ENCODE data around the gene CHMP1A. TPM values are rescaled to one million over a fixed set of nuclear protein-coding genes. Genes with fewer than 3 reads are reported as not detected.

Gene CHMP1A
- total RNA-seq, result 126 and 154 TPM in 2 replicates

DNA sequence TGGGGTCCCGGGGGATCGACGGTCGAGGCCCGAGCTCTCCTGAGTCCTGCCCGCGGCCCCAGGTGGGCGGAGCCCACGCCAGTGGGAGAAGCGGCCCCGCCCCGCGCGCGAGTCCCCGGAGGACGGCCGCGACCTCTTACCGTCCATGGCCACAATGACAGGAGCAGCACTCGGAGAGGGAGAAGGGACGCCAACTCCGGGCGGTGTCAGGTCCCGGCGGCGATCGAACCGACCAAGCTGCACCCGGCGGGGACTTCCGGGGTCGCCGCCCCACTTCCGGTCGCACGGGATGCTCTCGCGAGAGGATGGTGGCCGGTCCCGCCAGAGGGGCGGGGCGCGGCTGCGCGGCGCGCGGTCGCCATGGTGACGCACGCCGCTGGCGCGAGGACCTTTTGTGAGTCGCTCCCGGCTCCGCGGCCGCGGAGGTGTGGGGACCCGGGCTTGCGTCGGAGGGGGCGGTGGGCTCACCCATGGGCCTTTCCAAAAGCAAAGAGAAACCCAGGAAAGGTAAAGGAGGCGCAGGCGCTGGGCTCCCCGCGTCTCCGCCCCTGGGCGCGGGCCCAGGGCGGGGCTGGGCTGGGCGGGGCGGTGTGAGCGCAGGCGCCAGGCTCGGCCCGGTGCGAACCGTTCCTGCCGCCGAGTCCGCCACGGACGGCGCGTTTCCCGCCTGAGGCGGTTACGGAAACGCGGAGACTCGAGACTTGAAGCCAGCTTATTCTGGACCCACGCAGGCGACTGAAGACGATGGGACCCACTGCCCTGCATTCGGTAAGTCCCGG lies at the start of gene CHMP1A, which contains the start of gene SPATA33:
CHMP1A (minus strand) TSS at position 267 of the 779 bp plus-strand sequence; CDS start at position 147, 120 bp downstream.
SPATA33 (plus strand) TSS at position 395 of the 779 bp plus-strand sequence; CDS start at position 471, 76 bp downstream.

DNA sequence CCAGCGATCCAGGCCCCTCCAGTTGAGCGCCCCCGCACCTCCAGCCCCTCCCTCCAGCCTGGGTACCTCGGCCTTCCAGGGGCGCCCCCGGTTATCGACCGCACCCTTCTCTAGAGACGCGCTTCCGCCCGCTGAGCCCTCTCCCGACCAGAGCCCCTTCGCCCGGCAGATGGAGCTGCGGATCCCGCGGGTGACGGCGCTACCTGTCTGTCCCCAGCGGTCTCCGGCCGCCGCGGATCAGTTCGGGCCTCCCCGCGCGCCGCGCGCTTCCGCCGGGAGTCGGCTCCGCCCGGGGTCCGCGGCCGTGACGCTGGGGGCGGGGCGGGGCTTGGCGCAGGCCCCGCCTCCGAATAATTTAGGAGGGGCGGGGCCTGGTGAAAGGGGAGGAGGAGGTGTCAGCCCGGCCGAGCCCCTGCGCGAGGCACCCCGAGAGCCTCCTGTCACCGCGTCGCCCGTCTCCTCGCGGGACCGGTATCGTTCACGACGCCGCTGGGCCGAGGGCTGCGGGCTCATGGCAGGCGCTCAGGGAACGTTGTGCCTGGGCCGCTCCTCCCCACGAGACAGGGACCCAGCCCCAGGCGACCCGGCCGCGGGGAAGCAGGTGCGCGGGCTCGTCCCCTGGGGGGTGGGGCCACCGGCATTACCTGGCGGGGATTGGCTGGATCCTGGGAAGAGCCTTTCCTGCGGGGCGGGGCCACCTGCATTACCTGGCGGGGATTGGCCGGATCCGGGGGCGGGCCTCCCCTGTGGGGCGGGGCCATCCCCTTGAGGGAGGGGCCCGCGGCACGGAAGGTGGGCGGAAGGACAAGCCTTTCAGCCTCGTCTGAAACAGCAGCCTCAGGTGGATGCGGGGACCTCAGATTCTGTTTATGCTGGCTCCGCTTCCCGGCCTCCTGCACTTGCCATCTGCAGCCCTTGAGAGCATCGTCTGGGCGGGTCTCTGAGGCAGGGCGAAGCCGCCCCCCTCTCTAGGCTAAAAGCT lies 44.2 kb upstream of the CHMP1A start, which contains the start of gene SPATA2L:
SPATA2L (minus strand) TSS at position 281 of the 982 bp plus-strand sequence. CDS start 473 bp downstream, outside the sequence.

DNA sequence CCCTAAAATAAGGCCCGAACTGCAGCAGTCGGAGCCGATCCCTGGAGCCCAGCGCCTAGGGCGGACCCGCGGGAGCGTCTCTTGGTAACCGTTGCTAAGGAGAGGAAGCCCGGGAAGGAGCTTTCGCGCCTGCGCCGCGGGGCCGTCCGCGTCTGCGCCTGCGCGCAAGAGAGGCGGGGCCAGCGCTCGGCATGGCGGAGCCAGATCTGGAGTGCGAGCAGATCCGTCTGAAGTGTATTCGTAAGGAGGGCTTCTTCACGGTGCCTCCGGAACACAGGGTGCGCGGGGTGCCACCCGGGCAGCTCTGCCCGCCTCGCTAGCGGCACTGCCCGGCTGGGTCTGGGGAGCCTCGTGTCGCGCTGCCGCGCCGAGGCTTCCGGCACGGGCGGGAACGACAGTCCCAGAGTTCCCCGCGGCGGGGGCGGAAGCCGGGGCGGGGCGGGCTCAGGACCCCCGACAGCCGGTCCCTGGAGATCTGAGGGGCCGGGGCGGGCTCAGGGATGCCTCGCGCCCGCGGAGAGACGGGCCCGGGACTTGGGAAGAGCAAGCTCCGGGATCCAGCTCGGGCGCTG lies 29.1 kb upstream of the CHMP1A start, which contains the start of gene CDK10:
CDK10 (plus strand) TSS at position 170 of the 572 bp plus-strand sequence; CDS start at position 192, 22 bp downstream.

DNA sequence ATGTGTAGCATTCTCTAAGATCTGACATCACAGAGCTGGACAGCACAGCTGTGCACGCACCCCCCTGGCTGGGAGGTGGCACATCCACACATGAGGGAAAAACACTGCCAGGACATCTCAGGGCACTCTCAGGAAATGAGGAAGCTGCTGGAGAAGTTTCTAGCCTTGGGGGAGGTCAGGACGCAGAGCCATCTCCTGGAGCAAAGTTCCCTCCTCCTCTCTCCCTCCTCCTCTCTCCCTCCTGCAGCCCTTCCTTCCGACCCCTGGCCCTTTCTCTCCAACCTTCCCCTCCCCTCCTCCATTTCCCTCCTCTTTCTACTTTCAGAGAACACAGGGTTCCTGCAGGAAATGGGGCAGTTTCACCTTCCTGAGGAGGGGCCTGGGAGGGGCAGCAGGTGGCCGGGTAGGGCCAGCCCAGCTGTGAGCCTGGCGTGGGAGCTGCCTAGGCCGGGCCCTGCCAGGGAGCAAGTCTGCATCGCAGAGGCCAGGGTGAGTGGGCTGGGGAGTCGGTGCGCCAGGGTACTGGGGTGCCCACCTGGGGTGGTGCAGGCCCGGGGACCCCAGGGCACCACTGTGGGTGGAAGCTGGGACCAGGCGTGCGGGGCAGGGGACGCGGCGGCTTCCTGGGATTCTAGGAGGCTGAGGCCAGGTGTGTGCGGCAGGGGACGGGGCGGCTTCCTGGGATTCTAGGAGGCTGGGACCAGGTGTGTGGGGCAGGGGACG lies 44.1 kb downstream of the CHMP1A start, which contains the start of gene DPEP1:
DPEP1 (plus strand) TSS at position 412 of the 723 bp plus-strand sequence. CDS start 16,769 bp downstream, outside the sequence.

Other genes starting within 250 kb of the CHMP1A start
- gene ANKRD11, start 167.1 kb downstream of the CHMP1A start, total RNA-seq, result 48.1 and 50.6 TPM in 2 replicates
- 70.1 and 84.7 TPM in 2 replicates for gene SPG7, start 149.3 kb downstream of the CHMP1A start, total RNA-seq
- 6,182 and 10,475 TPM in 2 replicates for gene RPL13, start 97.0 kb downstream of the CHMP1A start, total RNA-seq
- 5.1 and 20.9 TPM in 2 replicates for gene CPNE7, start 82.0 kb downstream of the CHMP1A start, total RNA-seq
- not detected in 2 replicates for gene DPEP1, start 44.1 kb downstream of the CHMP1A start, total RNA-seq
- gene SPATA33, start 128 bp upstream of the CHMP1A start, total RNA-seq, result 4.0 and 6.3 TPM in 2 replicates
- 29.1 and 30.2 TPM in 2 replicates for gene CDK10, start 29.0 kb upstream of the CHMP1A start, total RNA-seq
- gene SPATA2L, start 44.0 kb upstream of the CHMP1A start, total RNA-seq, result 14.0 and 23.2 TPM in 2 replicates
- gene VPS9D1, start 63.2 kb upstream of the CHMP1A start, total RNA-seq, result 4.1 and 6.0 TPM in 2 replicates
- gene ZNF276, start 63.8 kb upstream of the CHMP1A start, total RNA-seq, result 8.1 and 15.2 TPM in 2 replicates
- gene FANCA, start 158.9 kb upstream of the CHMP1A start, total RNA-seq, result 18.9 and 23.1 TPM in 2 replicates
- gene SPIRE2, start 170.8 kb upstream of the CHMP1A start, total RNA-seq, result 1.1 and 1.2 TPM in 2 replicates
- gene TCF25, start 215.9 kb upstream of the CHMP1A start, total RNA-seq, result 104 and 215 TPM in 2 replicates